H9 (cell line): ENCODE data around the gene CHPF. TPM values are rescaled to one million over a fixed set of nuclear protein-coding genes. Genes with fewer than 3 reads are reported as not detected.

Experiments used
- DNase-seq: peaks from one replicate; pipeline ENCODE4 v3.0.0-alpha.2; 2017
- H2AFZ ChIP-seq: one replicate; pipeline ENCODE4 v1.6.1; 2013; ENCODE audit warnings: mild to moderate bottlenecking, low read length, control low read depth, moderate library complexity
- H2AK5ac ChIP-seq: 2 replicates; pipeline ENCODE4 v1.6.1; 2013; ENCODE audit warnings: low read length, control low read depth, mixed read lengths; ENCODE audit not compliant: insufficient read length
- H2BK120ac ChIP-seq: one replicate; pipeline ENCODE4 v1.6.1; 2013; ENCODE audit warnings: low read depth, mild to moderate bottlenecking, low read length, control low read depth, inconsistent platforms; ENCODE audit not compliant: poor library complexity, severe bottlenecking
- H2BK12ac ChIP-seq: 2 replicates; pipeline ENCODE4 v1.6.1; 2013; ENCODE audit warnings: low read length, control low read depth, mixed read lengths, low read depth; ENCODE audit not compliant: insufficient read length
- H2BK15ac ChIP-seq: 2 replicates; pipeline ENCODE4 v1.6.1; 2013; ENCODE audit warnings: low read depth, low read length, control low read depth
- H2BK20ac ChIP-seq: one replicate; pipeline ENCODE4 v1.6.1; 2013; ENCODE audit warnings: low read depth, mild to moderate bottlenecking, low read length, control low read depth, inconsistent platforms; ENCODE audit not compliant: poor library complexity, severe bottlenecking
- H2BK5ac ChIP-seq: 2 replicates; pipeline ENCODE4 v1.6.1; 2013; ENCODE audit warnings: low read length, control low read depth, mixed read lengths; ENCODE audit not compliant: insufficient read length
- H3K14ac ChIP-seq: 2 replicates; pipeline ENCODE4 v1.6.1; 2013; ENCODE audit warnings: low read length, control low read depth; ENCODE audit not compliant: insufficient read depth
- H3K18ac ChIP-seq: 2 replicates; pipeline ENCODE4 v1.6.1; 2013; ENCODE audit warnings: low read depth, mild to moderate bottlenecking, mixed read lengths, low read length, control low read depth; ENCODE audit not compliant: insufficient read length
- H3K23ac ChIP-seq: 2 replicates; pipeline ENCODE4 v1.6.1; 2013; ENCODE audit warnings: low read length, control low read depth, mixed read lengths, low read depth; ENCODE audit not compliant: insufficient read length
- H3K23me2 ChIP-seq: 2 replicates; pipeline ENCODE4 v1.6.1; 2013; ENCODE audit warnings: low read depth, mild to moderate bottlenecking, mixed read lengths, low read length, control low read depth; ENCODE audit not compliant: insufficient read length, poor library complexity, severe bottlenecking
- H3K27ac ChIP-seq: 2 replicates; pipeline ENCODE4 v1.5.1; 2013; ENCODE audit warnings: low read length, control low read depth, mixed read lengths, low read depth; ENCODE audit not compliant: insufficient read length
- H3K27me3 ChIP-seq: 2 replicates; pipeline ENCODE4 v1.6.1; 2013; ENCODE audit warnings: low read length, control low read depth, inconsistent platforms; ENCODE audit not compliant: insufficient read depth
- H3K4ac ChIP-seq: 2 replicates; pipeline ENCODE4 v1.6.1; 2013; ENCODE audit warnings: low read depth, mild to moderate bottlenecking, control low read depth, inconsistent platforms, low read length, moderate library complexity
- H3K4me1 ChIP-seq: 2 replicates; pipeline ENCODE4 v1.6.1; 2013; ENCODE audit warnings: low read length, control low read depth, inconsistent platforms; ENCODE audit not compliant: insufficient read depth
- H3K4me2 ChIP-seq: 2 replicates; pipeline ENCODE4 v1.6.1; 2013; ENCODE audit warnings: low read length, control low read depth, mixed read lengths; ENCODE audit not compliant: insufficient read length, insufficient read depth
- H3K56ac ChIP-seq: 2 replicates; pipeline ENCODE4 v1.6.1; 2013; ENCODE audit warnings: low read depth, mild to moderate bottlenecking, mixed read lengths, low read length, control low read depth; ENCODE audit not compliant: insufficient read length
- H3K79me1 ChIP-seq: 2 replicates; pipeline ENCODE4 v1.6.1; 2013; ENCODE audit warnings: low read depth, mild to moderate bottlenecking, moderate library complexity, low read length, control low read depth, inconsistent platforms; ENCODE audit not compliant: insufficient read depth, poor library complexity, severe bottlenecking
- H3K79me2 ChIP-seq: 2 replicates; pipeline ENCODE4 v1.6.1; 2013; ENCODE audit warnings: low read length, control low read depth, inconsistent platforms; ENCODE audit not compliant: insufficient read depth
- H3K9ac ChIP-seq: 2 replicates; pipeline ENCODE4 v1.6.1; 2013; ENCODE audit warnings: low read length, control low read depth, mixed read lengths; ENCODE audit not compliant: insufficient read length; ENCODE audit errors: extremely low read depth
- H3K9me3 ChIP-seq: one replicate; pipeline ENCODE4 v1.6.1; 2013; ENCODE audit warnings: low read depth, low read length, inconsistent platforms; ENCODE audit not compliant: control insufficient read depth
- H3T11ph ChIP-seq: one replicate; pipeline ENCODE4 v1.6.1; 2013; ENCODE audit warnings: mild to moderate bottlenecking, low read length, control low read depth, inconsistent platforms
- H4K20me1 ChIP-seq: one replicate; pipeline ENCODE4 v1.6.1; 2013; ENCODE audit not compliant: control insufficient read depth, insufficient read length, insufficient read depth
- H4K5ac ChIP-seq: 2 replicates; pipeline ENCODE4 v1.6.1; 2013; ENCODE audit warnings: low read depth, mild to moderate bottlenecking, mixed read lengths, low read length, control low read depth; ENCODE audit not compliant: insufficient read length
- H4K8ac ChIP-seq: replicated peaks from 2 replicates; pipeline ENCODE4 v1.6.1; 2013; ENCODE audit warnings: low read length, control low read depth, mixed read lengths, low read depth; ENCODE audit not compliant: insufficient read length
- H4K91ac ChIP-seq: 2 replicates; pipeline ENCODE4 v1.6.1; 2013; ENCODE audit warnings: low read depth, mild to moderate bottlenecking, moderate library complexity, mixed read lengths, low read length, control low read depth; ENCODE audit not compliant: insufficient read length
- H3K27ac Mint-ChIP-seq, 3 experiments: 2 replicates in 2 of 3; 3 replicates in 1 of 3; pipeline ENCODE4 v1.8.0; 2020 to 2021; ENCODE audit warnings: mixed read lengths in 3 of 3, mild to moderate bottlenecking in 1 of 3, moderate library complexity in 1 of 3
- H3K27me3 Mint-ChIP-seq: 2 replicates; pipeline ENCODE4 v1.8.0; 2021; ENCODE audit warnings: low read depth, mild to moderate bottlenecking, moderate library complexity, mixed read lengths
- H3K36me3 Mint-ChIP-seq, 3 experiments: 2 replicates in 2 of 3; 3 replicates in 1 of 3; pipeline ENCODE4 v1.8.0; 2020 to 2021; ENCODE audit warnings: low read depth in 3 of 3, mixed read lengths in 3 of 3; ENCODE audit not compliant: insufficient read depth in 1 of 3
- H3K4me1 Mint-ChIP-seq, 2 experiments: 2 replicates each; pipeline ENCODE4 v1.8.0; 2020; ENCODE audit warnings: mixed read lengths in 2 of 2
- H3K4me3 Mint-ChIP-seq, 2 experiments: 2 replicates in 1 of 2; 3 replicates in 1 of 2; pipeline ENCODE4 v1.8.0; 2020 to 2021; ENCODE audit warnings: mild to moderate bottlenecking in 2 of 2, mixed read lengths in 2 of 2, moderate library complexity in 1 of 2
- H3K9me3 Mint-ChIP-seq, 2 experiments: 2 replicates in 1 of 2; 3 replicates in 1 of 2; pipeline ENCODE4 v1.8.0; 2020; ENCODE audit warnings: mild to moderate bottlenecking in 2 of 2, mixed read lengths in 2 of 2, moderate library complexity in 1 of 2
- WGBS: extraction: QIAGEN DNeasy Blood & Tissue Kit; methylation state at CpG from one replicate; pipeline ENCODE4 v1.1.7; 2013; ENCODE audit warnings: missing lambda C conversion rate, low lambda C conversion rate, mixed read lengths; ENCODE audit not compliant: insufficient read length; ENCODE audit errors: extremely low coverage; 5-methylcytosine and 5-hydroxymethylcytosine counted together
- total RNA-seq: library from RNA; stranded (reverse); gene quantifications from 2 replicates; pipeline ENCODE4 v1.2.1, GENCODE V29; 2021
- TF ChIP-seq, protein P1 (sequence below): fragments of 200-600 bp; sonication (generic); conservative IDR thresholded peaks from 3 replicates; pipeline ENCODE4 v1.8.0; 2021; ENCODE audit warnings: antibody characterized with exemption, mild to moderate bottlenecking

The CHPF gene
- total RNA-seq, 1 experiment from 2014 or later, result 46.5 TPM

DNA sequence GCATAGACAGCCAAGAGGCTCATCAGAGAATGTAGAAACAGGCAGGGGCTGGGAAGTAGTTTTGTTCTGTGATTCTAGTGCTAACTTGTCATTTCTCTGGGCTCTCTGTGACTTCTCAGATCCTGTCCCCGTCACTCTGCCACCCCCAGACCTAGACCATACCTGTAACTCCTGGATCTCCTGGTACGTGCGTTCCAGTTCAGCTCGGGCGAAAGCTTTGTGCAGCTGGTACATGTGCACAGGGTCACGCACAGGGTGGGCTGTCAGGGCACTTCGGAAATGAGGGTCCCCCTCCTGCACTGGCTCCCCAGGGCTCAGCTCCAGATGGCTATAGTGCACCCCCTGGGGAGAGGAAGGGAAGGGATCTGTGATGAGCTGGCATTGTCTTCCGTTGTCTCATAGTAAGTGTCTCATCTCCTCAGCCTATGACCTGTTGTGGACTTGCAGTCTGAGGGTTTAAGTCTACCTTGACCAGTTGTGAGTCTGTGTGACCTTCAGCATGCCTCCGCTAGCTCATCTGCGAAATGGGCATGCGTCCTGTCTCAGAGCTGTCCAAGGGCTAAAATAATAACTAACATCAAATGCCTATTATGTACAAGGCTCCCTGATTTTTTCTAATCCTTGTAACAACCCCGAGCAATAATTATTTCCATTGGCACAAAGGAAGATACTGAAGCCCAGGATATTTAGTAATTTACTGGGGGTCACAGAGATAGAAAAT lies 2.7 kb downstream of the CHPF start:
- no peak overlapping the region for H2AFZ ChIP-seq
- H2BK5ac ChIP-seq, result no peak overlapping the region
- TF ChIP-seq, protein P1, sequence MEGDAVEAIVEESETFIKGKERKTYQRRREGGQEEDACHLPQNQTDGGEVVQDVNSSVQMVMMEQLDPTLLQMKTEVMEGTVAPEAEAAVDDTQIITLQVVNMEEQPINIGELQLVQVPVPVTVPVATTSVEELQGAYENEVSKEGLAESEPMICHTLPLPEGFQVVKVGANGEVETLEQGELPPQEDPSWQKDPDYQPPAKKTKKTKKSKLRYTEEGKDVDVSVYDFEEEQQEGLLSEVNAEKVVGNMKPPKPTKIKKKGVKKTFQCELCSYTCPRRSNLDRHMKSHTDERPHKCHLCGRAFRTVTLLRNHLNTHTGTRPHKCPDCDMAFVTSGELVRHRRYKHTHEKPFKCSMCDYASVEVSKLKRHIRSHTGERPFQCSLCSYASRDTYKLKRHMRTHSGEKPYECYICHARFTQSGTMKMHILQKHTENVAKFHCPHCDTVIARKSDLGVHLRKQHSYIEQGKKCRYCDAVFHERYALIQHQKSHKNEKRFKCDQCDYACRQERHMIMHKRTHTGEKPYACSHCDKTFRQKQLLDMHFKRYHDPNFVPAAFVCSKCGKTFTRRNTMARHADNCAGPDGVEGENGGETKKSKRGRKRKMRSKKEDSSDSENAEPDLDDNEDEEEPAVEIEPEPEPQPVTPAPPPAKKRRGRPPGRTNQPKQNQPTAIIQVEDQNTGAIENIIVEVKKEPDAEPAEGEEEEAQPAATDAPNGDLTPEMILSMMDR, result no peak
- H3K23me2 ChIP-seq, result peaks cover 16% of the 10 kb centered on the region
- H3K56ac ChIP-seq, result no peak overlapping the region
- no peak overlapping the region for H3K18ac ChIP-seq
- H3K23ac ChIP-seq, result no peak overlapping the region
- H2BK120ac ChIP-seq, result no peak overlapping the region
- no peak overlapping the region for H3K27ac ChIP-seq
- H3T11ph ChIP-seq, result no peak overlapping the region
- Mint-ChIP-seq H3K36me3 (peaks cover 18 to 28% (median 21%) of the 10 kb centered on the region in 3 experiments), H3K27me3 (peaks cover 21% of the 10 kb centered on the region), H3K4me1 (peaks cover 39 to 40% of the 10 kb centered on the region in 2 experiments), H3K4me3 (peak overlapping the region in 1 of 2 experiments; percentile 29; a peak in 2 of 5 replicates), H3K27ac (peak overlapping the region in 1 of 3 experiments; percentile 34; a peak in 1 of 7 replicates), H3K9me3 (peaks cover 0 to 4% of the 10 kb centered on the region in 2 experiments; a peak in 1 of 5 replicates)
- no peaks in the 10 kb centered on the region for H4K20me1 ChIP-seq
- no peaks in the 10 kb centered on the region for H3K79me2 ChIP-seq
- no peak overlapping the region for H2BK15ac ChIP-seq
- no peak overlapping the region for H2BK20ac ChIP-seq
- no peak overlapping the region for H2AK5ac ChIP-seq
- H4K91ac ChIP-seq, result no peak overlapping the region
- H3K4me1 ChIP-seq, result peaks cover 8% of the 10 kb centered on the region; the same call in 1 of the 2 replicates
- WGBS, result no CpG with 5 or more reads among the region's 12 CpGs
- DNase-seq, result no peak
- no peak overlapping the region for H3K4ac ChIP-seq
- H3K14ac ChIP-seq, result no peak overlapping the region
- H3K79me1 ChIP-seq, result no peaks in the 10 kb centered on the region
- no peaks in the 10 kb centered on the region for H3K27me3 ChIP-seq
- no peaks in the 10 kb centered on the region for H3K9me3 ChIP-seq
- H4K8ac ChIP-seq, result no peak overlapping the region
- H4K5ac ChIP-seq, result no peak overlapping the region
- no peak overlapping the region for H3K4me2 ChIP-seq
- no peak overlapping the region for H3K9ac ChIP-seq
- no peak overlapping the region for H2BK12ac ChIP-seq
